Neural cell (in vitro differentiated cells): ENCODE measurements around the gene GNA15. TPM values are rescaled to one million over a fixed set of nuclear protein-coding genes. Genes with fewer than 3 reads are reported as not detected.

Experiments
- H2AFZ ChIP-seq: fragments of 200-600, 300-800 bp; sonication (generic), shearing (Covaris generic); 2 replicates; pipeline ENCODE4 v1.6.0; 2014; ENCODE audit warnings: low read depth, mild to moderate bottlenecking, antibody characterized with exemption, low read length, moderate library complexity
- H3F3A ChIP-seq: fragments of 200-600 bp; shearing (Covaris generic); 2 replicates; pipeline ENCODE4 v1.6.1; 2016; ENCODE audit warnings: mild to moderate bottlenecking, moderate library complexity, mixed read lengths, antibody characterized with exemption, low read length; ENCODE audit not compliant: insufficient read depth, poor library complexity, severe bottlenecking
- H3K27ac ChIP-seq: fragments of 200-600, 300-800 bp; sonication (generic), shearing (Covaris generic); 2 replicates; pipeline ENCODE4 v1.5.1; 2014; ENCODE audit warnings: mild to moderate bottlenecking, low read length, moderate library complexity
- H3K27me3 ChIP-seq: fragments of 300-800, 200-600 bp; sonication (generic), shearing (Covaris generic); 2 replicates; pipeline ENCODE4 v1.6.0; 2014; ENCODE audit warnings: mild to moderate bottlenecking, low read depth, low read length, moderate library complexity; ENCODE audit not compliant: insufficient read depth
- H3K36me3 ChIP-seq: fragments of 300-800, 200-600 bp; sonication (generic), shearing (Covaris generic); 2 replicates; pipeline ENCODE4 v1.5.1; 2014; ENCODE audit warnings: mild to moderate bottlenecking, antibody characterized with exemption, low read length, moderate library complexity; ENCODE audit not compliant: insufficient read depth
- H3K4me2 ChIP-seq: fragments of 300-800, 200-600 bp; sonication (generic), shearing (Covaris generic); 2 replicates; pipeline ENCODE4 v1.6.0; 2014; ENCODE audit warnings: mild to moderate bottlenecking, low read length
- H3K4me3 ChIP-seq: fragments of 300-800, 200-600 bp; sonication (generic), shearing (Covaris generic); 2 replicates; pipeline ENCODE4 v1.5.1; 2014; ENCODE audit warnings: mild to moderate bottlenecking, low read length, moderate library complexity
- H3K79me2 ChIP-seq: fragments of 200-600 bp; shearing (Covaris generic); replicated peaks from 2 replicates; pipeline ENCODE4 v1.6.0; 2014; ENCODE audit warnings: mild to moderate bottlenecking, low read length, moderate library complexity; ENCODE audit not compliant: insufficient read depth
- H3K9ac ChIP-seq: fragments of 300-800, 200-600 bp; sonication (generic), shearing (Covaris generic); 2 replicates; pipeline ENCODE4 v1.6.1; 2016; ENCODE audit warnings: mild to moderate bottlenecking, low read length, mixed read lengths
- H3K9me2 ChIP-seq: fragments of 200-600 bp; shearing (Covaris generic); 2 replicates; pipeline ENCODE4 v1.6.1; 2016; ENCODE audit warnings: mild to moderate bottlenecking, low read length, mixed read lengths; ENCODE audit not compliant: insufficient read depth
- H3K9me3 ChIP-seq: fragments of 200-600, 300-800 bp; sonication (generic), shearing (Covaris generic); 2 replicates; pipeline ENCODE4 v1.6.1; 2016; ENCODE audit warnings: mild to moderate bottlenecking, mixed run types, low read length, moderate library complexity, mixed read lengths
- H4K20me1 ChIP-seq: fragments of 200-600 bp; shearing (Covaris generic); 2 replicates; pipeline ENCODE4 v1.6.1; 2016; ENCODE audit warnings: mild to moderate bottlenecking, mixed run types; ENCODE audit not compliant: insufficient read depth
- EP300 ChIP-seq: fragments of 450-650 bp; conservative IDR thresholded peaks from 2 replicates; pipeline ENCODE4 v1.6.1; 2014; ENCODE audit warnings: antibody characterized with exemption, mild to moderate bottlenecking, moderate library complexity; ENCODE audit not compliant: poor library complexity, severe bottlenecking
- EZH2 ChIP-seq: fragments of 200-600, 300-800 bp; shearing (Covaris generic), sonication (generic); IDR thresholded peaks from 2 replicates; pipeline ENCODE4 v1.6.1; 2014; ENCODE audit warnings: antibody characterized with exemption, low read length, borderline replicate concordance, mild to moderate bottlenecking; ENCODE audit not compliant: insufficient read depth, poor library complexity, severe bottlenecking
- MXI1 ChIP-seq: fragments of 450-650 bp; conservative IDR thresholded peaks from 2 replicates; pipeline ENCODE4 v1.6.1; 2014; ENCODE audit warnings: antibody characterized with exemption, mild to moderate bottlenecking; ENCODE audit not compliant: poor library complexity, severe bottlenecking
- POLR2AphosphoS5 ChIP-seq: IDR thresholded peaks from 2 replicates; pipeline ENCODE4 v1.6.1; 2012
- RAD21 ChIP-seq: fragments of 450-650 bp; conservative IDR thresholded peaks from 2 replicates; pipeline ENCODE4 v1.6.1; 2014; ENCODE audit warnings: antibody characterized with exemption, mild to moderate bottlenecking, moderate library complexity
- SMC3 ChIP-seq: fragments of 450-650 bp; conservative IDR thresholded peaks from 2 replicates; pipeline ENCODE4 v1.6.1; 2014; ENCODE audit warnings: antibody characterized with exemption, mild to moderate bottlenecking, moderate library complexity; ENCODE audit not compliant: poor library complexity
- TAF1 ChIP-seq: IDR thresholded peaks from 2 replicates; pipeline ENCODE4 v1.6.1; 2012; ENCODE audit warnings: low read depth
- polyA plus RNA-seq: library from polyadenylated mRNA; depleted of rRNA; stranded (reverse); fragments of >200 nt; gene quantifications from 2 replicates; pipeline ENCODE4 v1.2.3, GENCODE V29; 2014
- TF ChIP-seq, protein P1 (sequence below): fragments of 450-650 bp; IDR thresholded peaks from 2 replicates; pipeline ENCODE4 v1.5.1; 2014; ENCODE audit warnings: antibody characterized with exemption, mild to moderate bottlenecking, moderate library complexity; ENCODE audit not compliant: poor library complexity, severe bottlenecking
- TF ChIP-seq, protein P2 (sequence below): IDR thresholded peaks from 2 replicates; pipeline ENCODE4 v1.6.1; 2012; ENCODE audit warnings: borderline replicate concordance

GNA15 gene
- polyA plus RNA-seq, 1 donor from 2014 or later, result not detected

DNA sequence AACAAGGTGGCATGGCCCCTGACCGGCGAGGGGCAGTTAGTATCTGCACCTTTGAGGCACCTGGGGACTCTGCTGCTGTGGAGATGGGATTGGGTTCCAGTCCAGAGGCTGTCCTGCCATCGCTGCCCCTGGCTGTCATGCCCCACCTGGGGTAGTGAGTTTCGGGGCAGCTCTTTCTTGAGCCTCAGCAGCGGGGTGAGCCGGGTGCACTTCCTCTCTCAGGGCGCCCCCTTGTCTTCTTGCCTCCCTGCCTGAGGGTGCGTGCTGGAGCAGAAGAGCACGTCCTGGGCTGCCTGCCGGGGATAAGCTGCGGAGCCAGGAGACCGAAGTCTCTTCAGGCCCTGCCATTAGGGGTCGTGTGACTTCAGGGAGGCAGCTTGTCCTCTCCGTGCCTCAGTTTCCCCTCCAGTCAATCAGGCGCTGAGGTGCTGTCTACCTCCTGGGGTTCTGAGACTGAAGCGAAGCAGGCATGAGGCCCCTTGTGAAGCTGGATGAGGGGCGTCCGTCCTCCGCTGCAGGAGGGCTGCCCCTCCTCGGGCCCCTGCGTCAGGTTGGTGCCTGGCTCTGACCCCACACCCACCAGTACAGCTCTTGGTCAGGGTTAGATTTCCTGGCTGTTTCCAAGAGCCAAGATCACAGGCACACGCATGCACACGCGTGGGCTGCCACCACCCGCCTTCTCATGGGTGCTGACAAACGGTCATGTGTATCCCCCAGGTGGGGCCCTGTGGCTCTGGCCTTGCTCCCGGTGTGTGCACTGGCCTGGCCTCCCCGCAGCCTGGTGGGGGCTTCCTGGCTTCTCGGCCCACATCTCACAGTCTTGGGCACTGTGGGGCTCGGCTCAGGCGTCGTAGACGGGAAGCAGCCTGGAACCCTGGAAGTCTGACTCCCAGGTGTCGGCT is 33.3 kb upstream of the GNA15 start:
- no peak overlapping the region for H2AFZ ChIP-seq
- TF ChIP-seq RAD21, result no peak
- TF ChIP-seq, protein P1, sequence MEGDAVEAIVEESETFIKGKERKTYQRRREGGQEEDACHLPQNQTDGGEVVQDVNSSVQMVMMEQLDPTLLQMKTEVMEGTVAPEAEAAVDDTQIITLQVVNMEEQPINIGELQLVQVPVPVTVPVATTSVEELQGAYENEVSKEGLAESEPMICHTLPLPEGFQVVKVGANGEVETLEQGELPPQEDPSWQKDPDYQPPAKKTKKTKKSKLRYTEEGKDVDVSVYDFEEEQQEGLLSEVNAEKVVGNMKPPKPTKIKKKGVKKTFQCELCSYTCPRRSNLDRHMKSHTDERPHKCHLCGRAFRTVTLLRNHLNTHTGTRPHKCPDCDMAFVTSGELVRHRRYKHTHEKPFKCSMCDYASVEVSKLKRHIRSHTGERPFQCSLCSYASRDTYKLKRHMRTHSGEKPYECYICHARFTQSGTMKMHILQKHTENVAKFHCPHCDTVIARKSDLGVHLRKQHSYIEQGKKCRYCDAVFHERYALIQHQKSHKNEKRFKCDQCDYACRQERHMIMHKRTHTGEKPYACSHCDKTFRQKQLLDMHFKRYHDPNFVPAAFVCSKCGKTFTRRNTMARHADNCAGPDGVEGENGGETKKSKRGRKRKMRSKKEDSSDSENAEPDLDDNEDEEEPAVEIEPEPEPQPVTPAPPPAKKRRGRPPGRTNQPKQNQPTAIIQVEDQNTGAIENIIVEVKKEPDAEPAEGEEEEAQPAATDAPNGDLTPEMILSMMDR, result no peak
- TF ChIP-seq POLR2AphosphoS5, result no peak
- TF ChIP-seq SMC3, result no peak
- TF ChIP-seq, protein P2, sequence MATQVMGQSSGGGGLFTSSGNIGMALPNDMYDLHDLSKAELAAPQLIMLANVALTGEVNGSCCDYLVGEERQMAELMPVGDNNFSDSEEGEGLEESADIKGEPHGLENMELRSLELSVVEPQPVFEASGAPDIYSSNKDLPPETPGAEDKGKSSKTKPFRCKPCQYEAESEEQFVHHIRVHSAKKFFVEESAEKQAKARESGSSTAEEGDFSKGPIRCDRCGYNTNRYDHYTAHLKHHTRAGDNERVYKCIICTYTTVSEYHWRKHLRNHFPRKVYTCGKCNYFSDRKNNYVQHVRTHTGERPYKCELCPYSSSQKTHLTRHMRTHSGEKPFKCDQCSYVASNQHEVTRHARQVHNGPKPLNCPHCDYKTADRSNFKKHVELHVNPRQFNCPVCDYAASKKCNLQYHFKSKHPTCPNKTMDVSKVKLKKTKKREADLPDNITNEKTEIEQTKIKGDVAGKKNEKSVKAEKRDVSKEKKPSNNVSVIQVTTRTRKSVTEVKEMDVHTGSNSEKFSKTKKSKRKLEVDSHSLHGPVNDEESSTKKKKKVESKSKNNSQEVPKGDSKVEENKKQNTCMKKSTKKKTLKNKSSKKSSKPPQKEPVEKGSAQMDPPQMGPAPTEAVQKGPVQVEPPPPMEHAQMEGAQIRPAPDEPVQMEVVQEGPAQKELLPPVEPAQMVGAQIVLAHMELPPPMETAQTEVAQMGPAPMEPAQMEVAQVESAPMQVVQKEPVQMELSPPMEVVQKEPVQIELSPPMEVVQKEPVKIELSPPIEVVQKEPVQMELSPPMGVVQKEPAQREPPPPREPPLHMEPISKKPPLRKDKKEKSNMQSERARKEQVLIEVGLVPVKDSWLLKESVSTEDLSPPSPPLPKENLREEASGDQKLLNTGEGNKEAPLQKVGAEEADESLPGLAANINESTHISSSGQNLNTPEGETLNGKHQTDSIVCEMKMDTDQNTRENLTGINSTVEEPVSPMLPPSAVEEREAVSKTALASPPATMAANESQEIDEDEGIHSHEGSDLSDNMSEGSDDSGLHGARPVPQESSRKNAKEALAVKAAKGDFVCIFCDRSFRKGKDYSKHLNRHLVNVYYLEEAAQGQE, result no peak
- no peak for TF ChIP-seq MXI1
- no peak for TF ChIP-seq EP300
- TF ChIP-seq TAF1, result no peak
- no peak for TF ChIP-seq EZH2
- no peak overlapping the region for H3K4me2 ChIP-seq
- H3K9me2 ChIP-seq, result no peaks in the 10 kb centered on the region
- no peak overlapping the region for H3K27ac ChIP-seq
- H3K27me3 ChIP-seq, result no peaks in the 10 kb centered on the region
- H3K9me3 ChIP-seq, result no peaks in the 10 kb centered on the region
- H3F3A ChIP-seq, result no peaks in the 10 kb centered on the region
- H3K36me3 ChIP-seq, result no peaks in the 10 kb centered on the region
- H3K4me3 ChIP-seq, result no peak overlapping the region
- H3K79me2 ChIP-seq, result peaks cover 9% of the 10 kb centered on the region
- no peaks in the 10 kb centered on the region for H4K20me1 ChIP-seq
- H3K9ac ChIP-seq, result no peak overlapping the region

DNA sequence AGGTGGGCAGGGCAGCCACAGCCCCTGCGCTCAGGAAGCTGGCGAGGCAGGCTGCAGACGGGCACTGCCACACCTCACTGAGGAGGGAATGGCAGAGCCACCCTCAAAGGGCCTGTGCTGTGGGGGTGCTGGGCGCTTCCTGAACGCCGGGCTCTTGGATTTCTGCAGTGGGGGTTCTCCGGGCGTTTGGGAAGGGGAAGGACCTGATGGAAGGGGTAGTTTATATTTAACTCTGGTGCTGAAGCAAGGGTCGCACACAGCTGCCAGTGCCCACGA is 31.2 kb upstream of the GNA15 start:
- H2AFZ ChIP-seq, result no peak overlapping the region
- H3K4me2 ChIP-seq, result no peak overlapping the region
- no peaks in the 10 kb centered on the region for H3K36me3 ChIP-seq

More for the DNA sequence above, 31.2 kb upstream of the GNA15 start:
- Histone ChIP-seq H3F3A (no peaks in the 10 kb centered on the region), H3K9me2 (no peaks in the 10 kb centered on the region), H3K27me3 (no peaks in the 10 kb centered on the region), H3K9ac (no peak overlapping the region), H4K20me1 (no peaks in the 10 kb centered on the region), H3K9me3 (no peaks in the 10 kb centered on the region), H3K79me2 (peaks cover 12% of the 10 kb centered on the region), H3K4me3 (no peak overlapping the region), H3K27ac (no peak overlapping the region)
- TF ChIP-seq POLR2AphosphoS5 (no peak), EP300 (no peak), EZH2 (no peak), SMC3 (no peak), RAD21 (no peak), TAF1 (no peak), MXI1 (no peak)
- TF ChIP-seq, protein P1, result no peak
- TF ChIP-seq, protein P2, result no peak
